Mesothelial cell of epicardium (in vitro differentiated cells): ENCODE results near the gene ADAM15. TPM values are rescaled to one million over a fixed set of nuclear protein-coding genes. Genes with fewer than 3 reads are reported as not detected.

ENCODE experiments used
- DNase-seq, 2 experiments: peaks; one replicate each; pipeline ENCODE4 v3.0.0; 2021; ENCODE audit warnings: low spot score in 2 of 2; ENCODE audit not compliant: unreplicated experiment in 2 of 2
- H3K27ac Mint-ChIP-seq: 2 replicates; pipeline ENCODE4 v1.8.0; 2021; ENCODE audit warnings: mixed read lengths
- H3K27me3 Mint-ChIP-seq: 2 replicates; pipeline ENCODE4 v1.8.0; 2021; ENCODE audit warnings: low read depth, mixed read lengths
- H3K36me3 Mint-ChIP-seq: 2 replicates; pipeline ENCODE4 v1.8.0; 2021; ENCODE audit warnings: mixed read lengths
- H3K4me1 Mint-ChIP-seq: 2 replicates; pipeline ENCODE4 v1.8.0; 2021; ENCODE audit warnings: mixed read lengths
- H3K4me3 Mint-ChIP-seq: 2 replicates; pipeline ENCODE4 v1.8.0; 2021; ENCODE audit warnings: mild to moderate bottlenecking, moderate library complexity, mixed read lengths
- H3K9me3 Mint-ChIP-seq: 2 replicates; pipeline ENCODE4 v1.8.0; 2021; ENCODE audit warnings: mixed read lengths
- total RNA-seq: library from RNA; stranded (reverse); gene quantifications from 3 replicates; pipeline ENCODE4 v1.2.1, GENCODE V29; 2021
- TF ChIP-seq, protein P1 (sequence below): fragments of 200-600 bp; sonication (generic); IDR thresholded peaks from one replicate; pipeline ENCODE4 v1.5.0; 2021; ENCODE audit warnings: antibody characterized with exemption; ENCODE audit not compliant: unreplicated experiment

Gene ADAM15
- total RNA-seq, 1 donor from 2014 or later = 36.1 TPM

DNA sequence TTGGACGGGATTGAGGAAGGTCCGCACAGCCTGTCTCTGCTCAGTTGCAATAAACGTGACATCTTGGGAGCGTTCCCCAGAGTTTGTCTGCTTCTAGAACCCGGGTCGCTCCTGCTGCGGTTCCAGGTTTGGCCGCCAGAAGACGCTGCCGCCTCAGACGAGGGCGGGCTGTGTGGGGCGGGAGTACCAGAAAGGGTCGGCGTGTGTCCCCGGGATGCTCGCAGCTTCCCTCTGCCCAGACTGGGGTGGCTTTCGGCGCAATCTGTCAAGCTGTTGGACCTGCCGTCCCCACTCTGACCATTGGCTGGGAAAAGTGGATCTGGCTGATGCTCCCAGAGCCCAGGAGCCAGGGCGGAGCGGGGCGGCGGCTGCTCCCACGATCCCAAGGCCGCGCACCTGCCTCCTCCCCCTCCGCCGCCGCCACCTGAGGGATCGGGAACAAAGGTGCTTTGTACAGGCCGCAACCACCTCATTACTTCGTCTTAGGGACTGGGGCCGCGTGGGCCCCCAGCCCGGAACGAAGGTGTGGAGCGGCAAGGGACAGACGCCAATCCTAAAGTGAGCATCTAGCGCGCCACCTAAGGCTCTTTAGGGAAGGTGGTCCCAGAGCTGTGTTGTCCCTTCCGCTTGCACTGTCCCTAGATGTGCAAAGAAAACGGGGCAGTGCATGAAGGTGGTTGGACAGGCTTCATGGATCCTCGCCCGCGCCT, 11.7 kb downstream of the ADAM15 start:
- peak overlapping the region; percentile 76 for H3K4me3 Mint-ChIP-seq
- peaks cover 2% of the 10 kb centered on the region for H3K27me3 Mint-ChIP-seq
- H3K4me1 Mint-ChIP-seq = peaks cover 32% of the 10 kb centered on the region
- peaks cover 8% of the 10 kb centered on the region for H3K36me3 Mint-ChIP-seq
- H3K27ac Mint-ChIP-seq = peak overlapping the region; percentile 70
- peak in 1 of 2 experiments; percentile 89 for DNase-seq
- TF ChIP-seq, protein P1, sequence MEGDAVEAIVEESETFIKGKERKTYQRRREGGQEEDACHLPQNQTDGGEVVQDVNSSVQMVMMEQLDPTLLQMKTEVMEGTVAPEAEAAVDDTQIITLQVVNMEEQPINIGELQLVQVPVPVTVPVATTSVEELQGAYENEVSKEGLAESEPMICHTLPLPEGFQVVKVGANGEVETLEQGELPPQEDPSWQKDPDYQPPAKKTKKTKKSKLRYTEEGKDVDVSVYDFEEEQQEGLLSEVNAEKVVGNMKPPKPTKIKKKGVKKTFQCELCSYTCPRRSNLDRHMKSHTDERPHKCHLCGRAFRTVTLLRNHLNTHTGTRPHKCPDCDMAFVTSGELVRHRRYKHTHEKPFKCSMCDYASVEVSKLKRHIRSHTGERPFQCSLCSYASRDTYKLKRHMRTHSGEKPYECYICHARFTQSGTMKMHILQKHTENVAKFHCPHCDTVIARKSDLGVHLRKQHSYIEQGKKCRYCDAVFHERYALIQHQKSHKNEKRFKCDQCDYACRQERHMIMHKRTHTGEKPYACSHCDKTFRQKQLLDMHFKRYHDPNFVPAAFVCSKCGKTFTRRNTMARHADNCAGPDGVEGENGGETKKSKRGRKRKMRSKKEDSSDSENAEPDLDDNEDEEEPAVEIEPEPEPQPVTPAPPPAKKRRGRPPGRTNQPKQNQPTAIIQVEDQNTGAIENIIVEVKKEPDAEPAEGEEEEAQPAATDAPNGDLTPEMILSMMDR = peak; percentile 91
- H3K9me3 Mint-ChIP-seq = no peaks in the 10 kb centered on the region

DNA sequence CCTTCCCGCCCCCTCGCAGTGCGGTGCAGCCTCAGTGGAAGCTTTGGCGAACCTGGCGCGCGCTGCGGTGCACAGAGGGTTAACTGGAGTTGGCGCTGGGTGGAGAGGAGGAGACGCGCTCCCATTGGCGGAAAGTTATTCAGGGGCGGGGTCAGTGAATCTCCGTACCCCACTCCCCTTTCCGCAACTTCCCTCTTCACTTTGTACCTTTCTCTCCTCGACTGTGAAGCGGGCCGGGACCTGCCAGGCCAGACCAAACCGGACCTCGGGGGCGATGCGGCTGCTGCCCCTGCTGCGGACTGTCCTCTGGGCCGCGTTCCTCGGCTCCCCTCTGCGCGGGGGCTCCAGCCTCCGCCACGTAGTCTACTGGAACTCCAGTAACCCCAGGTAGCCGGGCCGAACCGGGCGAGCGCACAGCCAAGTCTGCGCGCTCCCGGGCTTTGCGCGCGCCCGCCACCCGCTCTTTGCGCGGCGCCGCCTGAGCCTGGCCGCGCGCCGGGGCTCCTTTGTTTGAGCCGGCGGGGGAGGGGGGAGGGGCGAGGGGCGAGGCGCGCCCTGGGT, 12.5 kb downstream of the ADAM15 start, which contains the start of gene EFNA4:
Gene EFNA4 (plus strand): TSS at position 191 of the 561 bp plus-strand sequence. CDS start 84 bp downstream, at position 275.
- Mint-ChIP-seq H3K9me3 (no peaks in the 10 kb centered on the region), H3K27me3 (peaks cover 2% of the 10 kb centered on the region), H3K36me3 (peaks cover 10% of the 10 kb centered on the region), H3K4me1 (peaks cover 34% of the 10 kb centered on the region), H3K4me3 (peak within 1 kb of the TSS; percentile 76), H3K27ac (peak within 1 kb of the TSS; percentile 87)
- TF ChIP-seq, protein P1 = no peak
- peak; percentile 82 to 85 for DNase-seq

DNA sequence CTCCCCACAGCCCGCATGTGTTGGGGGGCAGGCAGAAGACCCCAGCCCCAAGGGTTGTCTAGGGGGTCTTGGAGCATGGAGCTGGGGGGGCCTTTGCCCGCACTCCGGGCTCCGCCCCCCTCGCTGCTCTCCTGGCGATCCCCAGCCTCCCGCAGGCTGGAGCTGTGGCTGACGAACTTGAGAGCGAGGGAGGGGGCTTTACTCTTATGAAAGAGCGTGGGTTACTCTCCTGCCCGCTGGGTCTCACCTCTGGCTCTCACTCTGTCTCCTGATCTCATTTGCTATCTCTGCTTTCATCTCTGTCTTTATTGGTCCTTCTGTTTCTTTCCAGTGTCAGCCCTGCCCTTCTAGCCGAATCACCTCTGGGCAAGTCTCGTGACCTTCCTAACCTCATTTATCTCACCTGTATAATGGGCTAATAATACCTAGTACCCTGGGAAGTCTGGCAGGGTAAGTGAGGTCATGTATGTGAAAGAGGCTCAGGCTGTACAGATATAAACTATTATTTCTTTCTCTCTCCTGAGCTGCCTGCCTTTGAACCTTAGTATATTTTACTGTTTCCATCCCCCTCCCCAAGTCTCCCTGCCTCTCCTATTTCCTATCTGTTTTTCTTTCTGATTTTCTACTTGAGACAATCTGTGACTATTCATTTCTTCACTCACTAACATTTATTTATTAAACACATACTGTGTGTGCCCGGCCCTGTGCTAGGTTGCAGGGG, 13.2 kb downstream of the ADAM15 start:
- peak in 1 of 2 experiments; percentile 67 for DNase-seq
- peaks cover 13% of the 10 kb centered on the region for H3K36me3 Mint-ChIP-seq
- peak overlapping the region; percentile 76 for H3K4me3 Mint-ChIP-seq
- peaks cover 34% of the 10 kb centered on the region for H3K4me1 Mint-ChIP-seq
- peaks cover 2% of the 10 kb centered on the region for H3K27me3 Mint-ChIP-seq
- H3K27ac Mint-ChIP-seq = peak overlapping the region; percentile 87
- TF ChIP-seq, protein P1 = no peak
- no peaks in the 10 kb centered on the region for H3K9me3 Mint-ChIP-seq

DNA sequence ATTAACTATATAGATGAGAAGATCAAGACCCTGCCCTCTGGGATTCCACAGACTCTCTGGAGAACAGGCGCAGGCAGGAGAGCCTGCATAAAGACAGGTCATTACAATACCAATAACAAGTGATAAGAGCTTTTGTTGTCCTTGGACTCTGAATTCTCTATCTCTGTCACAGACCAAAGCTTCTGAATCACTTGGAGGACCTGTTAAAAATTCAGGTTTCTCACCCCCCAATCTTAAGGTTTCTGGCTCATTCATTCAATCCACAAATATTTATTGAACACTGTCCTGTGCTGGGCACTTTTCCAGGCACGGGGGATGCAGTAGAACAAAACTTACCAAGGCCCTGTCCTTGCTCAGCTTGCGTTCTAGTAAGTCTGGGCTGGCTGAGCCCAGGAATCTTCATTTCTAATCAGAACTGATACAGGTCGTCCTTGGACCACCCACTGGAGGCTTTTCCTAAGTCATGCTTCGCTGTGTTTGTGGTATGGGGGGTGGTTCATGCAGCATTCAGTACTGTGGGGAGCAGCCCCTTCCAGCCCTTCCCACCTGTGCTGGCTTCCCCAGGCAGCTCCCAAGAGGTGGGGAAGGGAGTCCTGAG, 13.8 kb downstream of the ADAM15 start:
- Mint-ChIP-seq H3K27ac (peak overlapping the region; percentile 87), H3K4me1 (peaks cover 35% of the 10 kb centered on the region), H3K36me3 (peaks cover 13% of the 10 kb centered on the region), H3K4me3 (peak overlapping the region; percentile 76), H3K27me3 (peaks cover 2% of the 10 kb centered on the region), H3K9me3 (no peaks in the 10 kb centered on the region)
- DNase-seq = no peak
- TF ChIP-seq, protein P1 = no peak

DNA sequence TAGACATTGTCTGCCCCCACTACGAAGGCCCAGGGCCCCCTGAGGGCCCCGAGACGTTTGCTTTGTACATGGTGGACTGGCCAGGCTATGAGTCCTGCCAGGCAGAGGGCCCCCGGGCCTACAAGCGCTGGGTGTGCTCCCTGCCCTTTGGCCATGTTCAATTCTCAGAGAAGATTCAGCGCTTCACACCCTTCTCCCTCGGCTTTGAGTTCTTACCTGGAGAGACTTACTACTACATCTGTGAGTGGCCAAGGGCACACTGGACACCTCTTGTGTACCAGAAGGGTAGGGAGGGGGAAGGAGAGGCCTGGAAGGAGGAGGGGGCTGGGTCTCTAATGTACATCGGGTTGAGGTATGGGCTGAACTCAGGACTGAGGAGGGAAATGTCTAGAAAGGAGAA, 15.7 kb downstream of the ADAM15 start:
- no peaks in the 10 kb centered on the region for H3K9me3 Mint-ChIP-seq
- H3K27me3 Mint-ChIP-seq = peaks cover 5% of the 10 kb centered on the region
- TF ChIP-seq, protein P1 = no peak
- H3K36me3 Mint-ChIP-seq = peaks cover 13% of the 10 kb centered on the region
- no peak for DNase-seq
- no peak overlapping the region for H3K27ac Mint-ChIP-seq
- no peak overlapping the region for H3K4me3 Mint-ChIP-seq
- peaks cover 41% of the 10 kb centered on the region for H3K4me1 Mint-ChIP-seq
